Measurements from ENCODE around the gene HDAC10. TPM values are rescaled to one million over a fixed set of nuclear protein-coding genes. Genes with fewer than 3 reads are reported as not detected.

HDAC10 gene
- total RNA-seq, 1 experiment from 2014 or later, result 71.3 TPM

GRCh38 chr22:50256258-50256862 lies 5.3 kb upstream of the HDAC10 start:
- intact Hi-C loops (cut with micrococcal nuclease; ENCODE audit: unreplicated experiment), result no loop called here
- in situ Hi-C loops (cut with HindIII; ENCODE audit: low pct_unique_long_range_greater_than_20kb, low sequenced_read_pairs), result no loop called here
- Histone ChIP-seq H3K36me3 (ENCODE audit: control insufficient read depth, insufficient read depth, low read length) (no peaks in the 10 kb centered on the region; the same call in 1 of the 2 replicates), H3K4me3 (ENCODE audit: low read depth in 2 of 2, low read length in 2 of 2) (no peak overlapping the region), H3K4me1 (ENCODE audit: control insufficient read depth, insufficient read depth, low read length) (peaks cover 28% of the 10 kb centered on the region), H3K27ac (ENCODE audit: low read length) (no peak overlapping the region), H3K9me3 (ENCODE audit: control insufficient read depth, insufficient read depth, low read depth, low read length) (no peaks in the 10 kb centered on the region), H3K27me3 (ENCODE audit: control insufficient read depth, insufficient read depth, low read length) (no peaks in the 10 kb centered on the region)
- TF ChIP-seq TCF7L2 (IDR thresholded peaks at IDR 0.05; ENCODE audit: low read depth, low read length) (no peak), POLR2AphosphoS5 (IDR thresholded peaks at IDR 0.05; ENCODE audit: low read depth, low read length) (no peak), REST (IDR thresholded peaks at IDR 0.05; ENCODE audit: insufficient read depth in 1 of 2, low read depth in 2 of 2, low read length in 1 of 2) (no peak), SIN3A (IDR thresholded peaks at IDR 0.05; ENCODE audit: borderline replicate concordance, insufficient read depth, low read depth, low read length) (no peak)
- TF ChIP-seq, protein P1, sequence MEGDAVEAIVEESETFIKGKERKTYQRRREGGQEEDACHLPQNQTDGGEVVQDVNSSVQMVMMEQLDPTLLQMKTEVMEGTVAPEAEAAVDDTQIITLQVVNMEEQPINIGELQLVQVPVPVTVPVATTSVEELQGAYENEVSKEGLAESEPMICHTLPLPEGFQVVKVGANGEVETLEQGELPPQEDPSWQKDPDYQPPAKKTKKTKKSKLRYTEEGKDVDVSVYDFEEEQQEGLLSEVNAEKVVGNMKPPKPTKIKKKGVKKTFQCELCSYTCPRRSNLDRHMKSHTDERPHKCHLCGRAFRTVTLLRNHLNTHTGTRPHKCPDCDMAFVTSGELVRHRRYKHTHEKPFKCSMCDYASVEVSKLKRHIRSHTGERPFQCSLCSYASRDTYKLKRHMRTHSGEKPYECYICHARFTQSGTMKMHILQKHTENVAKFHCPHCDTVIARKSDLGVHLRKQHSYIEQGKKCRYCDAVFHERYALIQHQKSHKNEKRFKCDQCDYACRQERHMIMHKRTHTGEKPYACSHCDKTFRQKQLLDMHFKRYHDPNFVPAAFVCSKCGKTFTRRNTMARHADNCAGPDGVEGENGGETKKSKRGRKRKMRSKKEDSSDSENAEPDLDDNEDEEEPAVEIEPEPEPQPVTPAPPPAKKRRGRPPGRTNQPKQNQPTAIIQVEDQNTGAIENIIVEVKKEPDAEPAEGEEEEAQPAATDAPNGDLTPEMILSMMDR (IDR thresholded peaks at IDR 0.05), result no peak
- DNase-seq (ENCODE audit: low read depth, low spot score), result no peak
- no TSS peak for BruUV-seq (replicated peaks)
- ChIA-PET CTCF (no interaction called here), POLR2A (interaction anchor here (0.6 kb wide), 1 partner anchor 77 kb away, joined by 4 read pairs; no protein-coding TSS in a partner anchor)
- ATAC-seq, result no peak

DNA sequence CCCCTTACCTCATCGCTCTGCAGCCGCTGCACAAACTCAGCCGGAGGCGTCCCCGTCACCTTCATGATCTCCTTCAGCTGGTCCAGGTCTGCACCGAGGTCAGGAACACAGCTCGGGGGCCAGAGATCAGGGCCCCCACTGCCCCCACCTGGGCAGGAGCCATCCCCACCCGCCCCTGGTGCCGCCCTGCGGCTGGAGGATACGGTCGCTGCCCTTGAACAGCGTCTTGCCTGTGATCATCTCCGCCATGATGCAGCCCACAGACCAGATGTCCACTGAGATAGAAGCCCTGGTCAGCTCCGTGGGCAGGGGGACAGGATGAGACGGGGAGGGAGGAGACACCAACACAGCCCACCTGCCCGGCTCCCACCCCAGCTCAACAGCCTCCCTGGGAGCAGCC lies 4.5 kb upstream of the HDAC10 start:
- BruUV-seq (replicated peaks), result no TSS peak
- ChIA-PET CTCF (no interaction called here), POLR2A (no interaction called here)
- DNase-seq (ENCODE audit: low read depth, low spot score) (no peak), ATAC-seq (no peak)
- Histone ChIP-seq H3K4me3 (ENCODE audit: low read depth in 2 of 2, low read length in 2 of 2) (no peak overlapping the region), H3K9me3 (ENCODE audit: control insufficient read depth, insufficient read depth, low read depth, low read length) (no peaks in the 10 kb centered on the region), H3K36me3 (ENCODE audit: control insufficient read depth, insufficient read depth, low read length) (no peaks in the 10 kb centered on the region), H3K27ac (ENCODE audit: low read length) (no peak overlapping the region), H3K4me1 (ENCODE audit: control insufficient read depth, insufficient read depth, low read length) (peaks cover 28% of the 10 kb centered on the region), H3K27me3 (ENCODE audit: control insufficient read depth, insufficient read depth, low read length) (no peaks in the 10 kb centered on the region)
- intact Hi-C loops (cut with micrococcal nuclease; ENCODE audit: unreplicated experiment) (no loop called here), in situ Hi-C loops (cut with HindIII; ENCODE audit: low pct_unique_long_range_greater_than_20kb, low sequenced_read_pairs) (no loop called here)
- no peak for TF ChIP-seq POLR2AphosphoS5 (IDR thresholded peaks at IDR 0.05; ENCODE audit: low read depth, low read length)
- TF ChIP-seq REST (IDR thresholded peaks at IDR 0.05; ENCODE audit: insufficient read depth in 1 of 2, low read depth in 2 of 2, low read length in 1 of 2), result no peak
- TF ChIP-seq, protein P1 (IDR thresholded peaks at IDR 0.05), result no peak
- TF ChIP-seq SIN3A (IDR thresholded peaks at IDR 0.05; ENCODE audit: borderline replicate concordance, insufficient read depth, low read depth, low read length), result no peak
- TF ChIP-seq TCF7L2 (IDR thresholded peaks at IDR 0.05; ENCODE audit: low read depth, low read length), result no peak
